GM15510 (cell line): Measurements from ENCODE around the gene RGS6.

ENCODE experiments used
- POLR2A ChIP-seq: IDR thresholded peaks from 3 replicates; pipeline ENCODE4 v1.6.1; 2011; ENCODE audit warnings: borderline replicate concordance; ENCODE audit not compliant: insufficient read length; ENCODE audit errors: extremely low read depth

RGS6 gene

GRCh38 chr14:72350215-72350614 is 418.0 kb downstream of the RGS6 start:
- no peak for TF ChIP-seq POLR2A

DNA sequence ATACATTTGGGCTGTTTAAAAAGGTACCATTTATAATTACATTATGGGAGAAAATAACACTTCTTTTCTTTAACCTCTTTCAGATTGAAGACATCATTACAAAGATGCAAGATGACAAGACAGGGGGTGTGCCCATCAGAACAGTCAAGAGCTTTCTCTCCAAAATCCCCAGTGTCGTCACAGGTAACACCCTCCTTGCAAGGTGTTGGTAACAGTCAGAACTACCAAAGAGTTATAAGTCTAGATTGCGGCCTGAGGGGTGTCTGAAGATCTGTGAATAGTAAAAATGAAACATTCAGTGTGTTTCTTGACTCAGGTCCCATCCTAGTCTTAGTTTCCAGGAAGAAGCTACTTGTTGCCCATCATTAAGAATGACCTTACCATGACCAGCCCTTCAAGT is 419.8 kb downstream of the RGS6 start:
- no peak for TF ChIP-seq POLR2A

- no peak for TF ChIP-seq POLR2A
Measured at GRCh38 chr14:72366619-72367018, 434.4 kb downstream of the RGS6 start.

DNA sequence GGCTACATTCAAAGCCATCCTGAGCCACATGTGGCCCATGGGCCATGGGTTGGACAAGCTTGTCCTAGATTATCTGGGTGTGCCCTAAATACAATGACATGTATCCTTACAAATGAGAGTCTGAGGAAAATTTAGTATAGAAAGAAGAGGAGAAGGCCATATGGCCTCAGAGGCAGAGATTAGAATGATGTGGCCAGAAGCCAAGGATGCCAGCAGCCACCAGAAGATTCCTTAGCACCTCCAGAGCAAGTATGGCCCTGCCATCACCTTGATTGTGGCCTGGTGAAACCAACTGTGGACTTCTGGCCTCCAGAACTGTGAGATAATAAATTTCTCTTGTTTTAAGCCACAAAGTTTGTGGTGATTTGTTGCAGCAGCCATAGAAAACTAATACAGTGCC is 436.9 kb downstream of the RGS6 start:
- TF ChIP-seq POLR2A: no peak

- TF ChIP-seq POLR2A: no peak
Measured at GRCh38 chr14:72377016-72377415, 444.8 kb downstream of the RGS6 start.

- TF ChIP-seq POLR2A: no peak
Measured at GRCh38 chr14:72380456-72380855, 448.2 kb downstream of the RGS6 start.

DNA sequence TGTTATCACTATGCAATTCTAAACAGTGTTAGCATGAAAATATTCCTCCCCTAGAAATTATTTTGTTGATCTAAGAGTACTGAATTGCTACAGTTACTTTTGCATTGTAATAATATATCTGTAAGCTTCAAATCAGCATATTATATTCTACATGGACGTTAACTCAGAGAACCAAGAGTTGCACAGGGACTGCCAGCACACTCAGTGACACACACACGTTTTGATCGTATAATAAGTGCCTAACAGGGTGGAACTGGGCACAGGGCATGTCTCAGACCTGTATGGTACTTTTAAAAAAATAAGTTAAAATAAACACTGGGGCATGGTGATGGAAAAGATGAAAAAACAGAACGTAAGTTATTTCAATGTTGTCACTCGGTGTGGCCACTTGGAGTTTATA is 451.6 kb downstream of the RGS6 start:
- TF ChIP-seq POLR2A: no peak

DNA sequence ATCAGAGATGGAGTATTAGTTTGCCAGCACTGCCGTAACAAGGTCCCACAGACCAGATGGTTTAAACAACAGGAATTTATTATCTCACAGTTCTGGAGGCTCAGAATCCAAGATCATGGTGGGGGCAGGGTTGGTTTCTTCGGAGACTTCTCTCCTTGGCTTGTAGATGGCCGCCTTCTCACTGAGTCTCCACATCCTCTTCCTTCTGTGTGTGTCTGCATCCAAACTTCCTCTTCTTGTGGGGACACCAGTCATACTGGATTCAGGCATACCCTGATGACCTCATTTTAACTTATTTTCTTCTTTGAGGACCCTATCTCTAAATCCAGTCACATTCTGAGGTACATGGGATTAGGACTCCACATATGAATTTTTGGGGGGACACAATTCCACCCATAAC is 455.5 kb downstream of the RGS6 start:
- no peak for TF ChIP-seq POLR2A

DNA sequence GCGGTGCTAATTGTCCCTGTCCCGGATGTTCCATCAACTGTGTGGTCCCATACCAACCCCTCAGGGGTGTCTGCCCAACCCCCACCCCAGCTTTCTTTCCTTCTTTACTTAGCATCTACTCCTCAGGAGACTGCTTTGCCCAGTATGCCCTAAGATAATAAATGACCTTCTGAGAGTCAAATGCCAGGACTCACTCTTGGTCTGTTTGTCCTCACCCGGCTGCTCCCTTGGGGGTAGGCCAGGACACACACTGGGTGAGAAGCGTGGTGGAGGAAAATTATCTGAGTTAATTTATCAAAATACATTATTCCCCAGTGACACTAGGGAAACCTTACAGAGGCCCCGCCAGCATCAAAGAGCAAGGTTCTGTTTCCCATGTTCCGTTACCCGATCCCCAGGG is 457.0 kb downstream of the RGS6 start:
- no peak for TF ChIP-seq POLR2A

DNA sequence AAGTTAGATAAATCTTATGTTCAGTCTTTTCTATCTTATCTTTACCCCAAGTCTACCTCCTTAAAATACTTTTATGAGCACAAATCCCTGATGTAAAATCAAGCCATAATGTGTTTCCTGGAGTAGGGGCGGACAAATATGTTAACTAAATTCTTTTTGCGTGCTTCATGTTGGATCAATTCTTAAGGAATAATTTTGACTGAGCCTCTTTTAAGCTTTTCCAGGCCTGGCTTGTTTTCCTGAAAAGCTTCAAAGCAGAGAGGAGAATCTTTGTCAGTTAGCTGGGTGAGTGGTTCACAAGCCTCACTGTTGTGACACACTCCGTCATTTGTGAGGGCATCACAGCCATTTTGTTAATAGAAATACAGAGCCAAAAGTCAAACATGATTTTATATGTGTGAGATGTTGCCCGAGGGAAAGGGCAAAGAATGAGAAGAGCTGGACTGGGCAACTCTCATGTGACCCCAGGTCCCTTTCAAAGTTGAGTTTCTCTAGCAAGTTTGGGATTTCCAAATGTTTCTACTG is 468.9 kb downstream of the RGS6 start:
- no peak for TF ChIP-seq POLR2A

DNA sequence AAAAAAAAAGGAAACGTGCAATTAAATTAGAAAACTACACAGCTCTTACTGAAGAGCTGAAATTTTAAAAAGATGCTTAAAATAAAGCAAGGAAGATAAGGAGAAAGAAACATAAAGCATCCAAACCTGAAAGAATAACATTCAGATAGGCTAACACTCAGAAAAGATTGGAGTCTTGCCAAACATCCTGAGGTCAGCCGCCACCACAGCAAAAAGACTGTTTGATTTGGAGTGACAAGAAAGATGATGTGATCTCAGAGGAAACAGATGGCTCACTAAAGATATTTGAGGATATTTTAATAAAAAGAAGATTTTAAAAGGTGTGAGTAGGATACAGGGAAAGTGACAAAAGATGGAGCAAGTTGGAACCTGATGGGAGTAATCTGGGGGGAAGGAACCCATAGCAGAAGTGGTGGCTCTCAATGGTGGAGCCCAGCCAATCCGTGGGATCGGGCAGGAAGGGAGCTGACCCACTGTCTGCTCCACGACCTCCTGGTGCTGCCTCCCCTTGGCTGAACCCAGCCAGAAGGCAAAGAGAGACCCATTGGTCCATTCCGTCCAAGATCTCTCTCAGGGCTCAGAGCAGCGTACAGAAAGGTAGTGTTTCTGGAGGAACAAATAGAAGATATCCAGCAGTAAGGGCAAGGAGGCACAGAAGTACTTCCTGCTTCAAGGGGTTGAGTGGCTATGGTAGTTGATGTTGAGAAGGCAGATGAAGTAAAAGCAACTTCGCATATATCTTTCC is 469.6 kb downstream of the RGS6 start:
- no peak for TF ChIP-seq POLR2A

- TF ChIP-seq POLR2A: no peak
Measured at GRCh38 chr14:72402377-72402772, 470.1 kb downstream of the RGS6 start.

- no peak for TF ChIP-seq POLR2A
Measured at GRCh38 chr14:72404106-72404774, 472.0 kb downstream of the RGS6 start.

GRCh38 chr14:72404998-72405397 is 472.8 kb downstream of the RGS6 start:
- TF ChIP-seq POLR2A: no peak

GRCh38 chr14:72408020-72408419 is 475.8 kb downstream of the RGS6 start:
- TF ChIP-seq POLR2A: no peak

- no peak for TF ChIP-seq POLR2A
Measured at GRCh38 chr14:72409047-72409446, 476.8 kb downstream of the RGS6 start.
